Stimulated activated effector memory CD8-positive, alpha-beta T cell treated with anti-CD3 and anti-CD28 coated beads, Interleukin-12 subunit alpha, Interleukin-12 subunit beta, amount 100 ng/mL, for 72 hours (primary cell): ENCODE data around the gene KLHL29.

Experiments used
- ATAC-seq: fragments of 150-1000 bp; cut with Tn5 transposase; 2 replicates; pipeline ENCODE4 v1.10.0; 2021
- DNase-seq, 2 donors: peaks; one replicate each; pipeline ENCODE4 v3.0.0; 2021 to 2022; ENCODE audit warnings: low spot score in 2 of 2
- H3K27ac Mint-ChIP-seq: one replicate; pipeline ENCODE4 v1.8.0; 2022; ENCODE audit warnings: mild to moderate bottlenecking, mixed read lengths
- H3K36me3 Mint-ChIP-seq: one replicate; pipeline ENCODE4 v1.8.0; 2022; ENCODE audit warnings: mild to moderate bottlenecking, mixed read lengths
- H3K4me1 Mint-ChIP-seq: one replicate; pipeline ENCODE4 v1.8.0; 2022; ENCODE audit warnings: mixed read lengths
- H3K4me3 Mint-ChIP-seq: one replicate; pipeline ENCODE4 v1.8.0; 2022; ENCODE audit warnings: mild to moderate bottlenecking, mixed read lengths
- H3K9me3 Mint-ChIP-seq: one replicate; pipeline ENCODE4 v1.8.0; 2022; ENCODE audit warnings: mixed read lengths

KLHL29 gene

GRCh38 chr2:23545396-23545795 lies 160.4 kb downstream of the KLHL29 start:
- no peak overlapping the region for H3K4me3 Mint-ChIP-seq
- H3K36me3 Mint-ChIP-seq = no peaks in the 10 kb centered on the region
- no peak for DNase-seq
- no peak for ATAC-seq
- no peaks in the 10 kb centered on the region for H3K9me3 Mint-ChIP-seq
- H3K27ac Mint-ChIP-seq = no peak overlapping the region
- no peaks in the 10 kb centered on the region for H3K4me1 Mint-ChIP-seq

- ATAC-seq = no peak
- Mint-ChIP-seq H3K27ac (peak overlapping the region; percentile 24), H3K4me1 (no peaks in the 10 kb centered on the region), H3K9me3 (no peaks in the 10 kb centered on the region), H3K4me3 (no peak overlapping the region), H3K36me3 (no peaks in the 10 kb centered on the region)
- DNase-seq = no peak
Measured at GRCh38 chr2:23545811-23546210, 160.8 kb downstream of the KLHL29 start.

GRCh38 chr2:23546913-23547312 lies 161.9 kb downstream of the KLHL29 start:
- no peaks in the 10 kb centered on the region for H3K36me3 Mint-ChIP-seq
- ATAC-seq = peak; percentile 3
- no peak for DNase-seq
- no peaks in the 10 kb centered on the region for H3K4me1 Mint-ChIP-seq
- no peaks in the 10 kb centered on the region for H3K9me3 Mint-ChIP-seq
- peak overlapping the region; percentile 3 for H3K27ac Mint-ChIP-seq
- no peak overlapping the region for H3K4me3 Mint-ChIP-seq

GRCh38 chr2:23547725-23548124 lies 162.7 kb downstream of the KLHL29 start:
- no peaks in the 10 kb centered on the region for H3K36me3 Mint-ChIP-seq
- H3K4me3 Mint-ChIP-seq = no peak overlapping the region
- no peaks in the 10 kb centered on the region for H3K4me1 Mint-ChIP-seq
- DNase-seq = no peak
- no peaks in the 10 kb centered on the region for H3K9me3 Mint-ChIP-seq
- H3K27ac Mint-ChIP-seq = no peak overlapping the region
- ATAC-seq = no peak

- no peak for DNase-seq
- Mint-ChIP-seq H3K4me3 (no peak overlapping the region), H3K36me3 (no peaks in the 10 kb centered on the region), H3K9me3 (no peaks in the 10 kb centered on the region), H3K27ac (no peak overlapping the region), H3K4me1 (no peaks in the 10 kb centered on the region)
- no peak for ATAC-seq
Measured at GRCh38 chr2:23548143-23548769, 163.3 kb downstream of the KLHL29 start.

- H3K4me1 Mint-ChIP-seq = no peaks in the 10 kb centered on the region
- DNase-seq = no peak
Measured at GRCh38 chr2:23549051-23549450, 164.1 kb downstream of the KLHL29 start.

GRCh38 chr2:23549821-23550530 lies 165.0 kb downstream of the KLHL29 start:
- Mint-ChIP-seq H3K4me3 (no peak overlapping the region), H3K27ac (peak overlapping the region; percentile 48), H3K36me3 (no peaks in the 10 kb centered on the region), H3K4me1 (no peaks in the 10 kb centered on the region), H3K9me3 (no peaks in the 10 kb centered on the region)
- DNase-seq = no peak
- ATAC-seq = no peak

More at GRCh38 chr2:23549051-23549450, 164.1 kb downstream of the KLHL29 start:
- H3K27ac Mint-ChIP-seq = no peak overlapping the region
- H3K4me3 Mint-ChIP-seq = no peak overlapping the region
- no peaks in the 10 kb centered on the region for H3K9me3 Mint-ChIP-seq
- no peak for ATAC-seq
- no peaks in the 10 kb centered on the region for H3K36me3 Mint-ChIP-seq

GRCh38 chr2:23550553-23550952 lies 165.6 kb downstream of the KLHL29 start:
- H3K27ac Mint-ChIP-seq = no peak overlapping the region
- no peaks in the 10 kb centered on the region for H3K9me3 Mint-ChIP-seq
- H3K36me3 Mint-ChIP-seq = no peaks in the 10 kb centered on the region
- ATAC-seq = no peak
- no peak for DNase-seq
- no peaks in the 10 kb centered on the region for H3K4me1 Mint-ChIP-seq
- H3K4me3 Mint-ChIP-seq = no peak overlapping the region

GRCh38 chr2:23551875-23552274 lies 166.9 kb downstream of the KLHL29 start:
- H3K27ac Mint-ChIP-seq = no peak overlapping the region
- ATAC-seq = no peak

GRCh38 chr2:23553561-23553960 lies 168.6 kb downstream of the KLHL29 start:
- no peak for ATAC-seq

More at GRCh38 chr2:23551875-23552274, 166.9 kb downstream of the KLHL29 start:
- Mint-ChIP-seq H3K4me1 (no peaks in the 10 kb centered on the region), H3K4me3 (no peak overlapping the region), H3K9me3 (no peaks in the 10 kb centered on the region), H3K36me3 (no peaks in the 10 kb centered on the region)
- DNase-seq = no peak

GRCh38 chr2:23554054-23554697 lies 169.2 kb downstream of the KLHL29 start:
- no peaks in the 10 kb centered on the region for H3K4me1 Mint-ChIP-seq
- ATAC-seq = no peak
- no peaks in the 10 kb centered on the region for H3K36me3 Mint-ChIP-seq
- no peak for DNase-seq
- no peak overlapping the region for H3K27ac Mint-ChIP-seq
- H3K9me3 Mint-ChIP-seq = no peaks in the 10 kb centered on the region
- no peak overlapping the region for H3K4me3 Mint-ChIP-seq

More at GRCh38 chr2:23553561-23553960, 168.6 kb downstream of the KLHL29 start:
- DNase-seq = no peak
- no peaks in the 10 kb centered on the region for H3K36me3 Mint-ChIP-seq
- no peaks in the 10 kb centered on the region for H3K9me3 Mint-ChIP-seq
- no peaks in the 10 kb centered on the region for H3K4me1 Mint-ChIP-seq
- no peak overlapping the region for H3K4me3 Mint-ChIP-seq
- H3K27ac Mint-ChIP-seq = no peak overlapping the region

GRCh38 chr2:23555944-23556343 lies 171.0 kb downstream of the KLHL29 start:
- Mint-ChIP-seq H3K36me3 (no peaks in the 10 kb centered on the region), H3K27ac (no peak overlapping the region), H3K4me3 (no peak overlapping the region), H3K4me1 (no peaks in the 10 kb centered on the region), H3K9me3 (no peaks in the 10 kb centered on the region)
- DNase-seq = no peak
- ATAC-seq = no peak

GRCh38 chr2:23556929-23557328 lies 171.9 kb downstream of the KLHL29 start:
- H3K4me1 Mint-ChIP-seq = no peaks in the 10 kb centered on the region
- H3K9me3 Mint-ChIP-seq = no peaks in the 10 kb centered on the region
- no peak overlapping the region for H3K27ac Mint-ChIP-seq
- no peaks in the 10 kb centered on the region for H3K36me3 Mint-ChIP-seq
- ATAC-seq = no peak
- DNase-seq = no peak
- no peak overlapping the region for H3K4me3 Mint-ChIP-seq

GRCh38 chr2:23557455-23557854 lies 172.5 kb downstream of the KLHL29 start:
- ATAC-seq = no peak
- Mint-ChIP-seq H3K36me3 (no peaks in the 10 kb centered on the region), H3K4me3 (no peak overlapping the region), H3K27ac (no peak overlapping the region), H3K9me3 (no peaks in the 10 kb centered on the region), H3K4me1 (no peaks in the 10 kb centered on the region)
- DNase-seq = no peak

- ATAC-seq = no peak
- no peak overlapping the region for H3K27ac Mint-ChIP-seq
- no peaks in the 10 kb centered on the region for H3K4me1 Mint-ChIP-seq
- no peaks in the 10 kb centered on the region for H3K36me3 Mint-ChIP-seq
- no peaks in the 10 kb centered on the region for H3K9me3 Mint-ChIP-seq
- DNase-seq = no peak
- H3K4me3 Mint-ChIP-seq = no peak overlapping the region
Measured at GRCh38 chr2:23559561-23560239, 174.7 kb downstream of the KLHL29 start.
